HEK293 (cell line): ENCODE data around the gene PPP1R9B.

Experiments
- PATZ1 ChIP-seq: fragments of 450-650 bp; formaldehyde crosslinking; IDR thresholded peaks from 2 replicates; pipeline ENCODE4 v1.5.1; 2016; ENCODE audit warnings: missing biosample characterization, missing genetic modification characterization
- REPIN1 ChIP-seq: fragments of 450-650 bp; formaldehyde crosslinking; IDR thresholded peaks from 2 replicates; pipeline ENCODE4 v1.5.1; 2017; ENCODE audit warnings: missing biosample characterization, missing genetic modification characterization, low read depth
- REST ChIP-seq: fragments of 450-650 bp; formaldehyde crosslinking; IDR thresholded peaks from 2 replicates; pipeline ENCODE4 v1.5.1; 2016; ENCODE audit warnings: missing biosample characterization, missing genetic modification characterization
- ZBTB21 ChIP-seq: fragments of 450-650 bp; formaldehyde crosslinking; IDR thresholded peaks from 2 replicates; pipeline ENCODE4 v1.5.1; 2017; ENCODE audit warnings: missing biosample characterization, missing genetic modification characterization
- ZBTB8A ChIP-seq: fragments of 450-650 bp; formaldehyde crosslinking; IDR thresholded peaks from 2 replicates; pipeline ENCODE4 v1.5.1; 2016; ENCODE audit warnings: missing biosample characterization, missing genetic modification characterization
- ZFP3 ChIP-seq: fragments of 450-650 bp; formaldehyde crosslinking; IDR thresholded peaks from 2 replicates; pipeline ENCODE4 v1.5.1; 2016; ENCODE audit warnings: low read depth, missing biosample characterization, missing genetic modification characterization
- ZNF324 ChIP-seq: fragments of 450-650 bp; formaldehyde crosslinking; IDR thresholded peaks from 2 replicates; pipeline ENCODE4 v1.5.1; 2016; ENCODE audit warnings: missing biosample characterization, missing genetic modification characterization
- ZNF747 ChIP-seq: fragments of 450-650 bp; formaldehyde crosslinking; IDR thresholded peaks from 2 replicates; pipeline ENCODE4 v1.5.1; 2016; ENCODE audit warnings: missing biosample characterization, missing genetic modification characterization
- ZNF843 ChIP-seq: fragments of 450-650 bp; formaldehyde crosslinking; IDR thresholded peaks from 2 replicates; pipeline ENCODE4 v1.5.1; 2016; ENCODE audit warnings: missing biosample characterization, missing genetic modification characterization
- ZSCAN23 ChIP-seq: fragments of 450-650 bp; formaldehyde crosslinking; IDR thresholded peaks from 2 replicates; pipeline ENCODE4 v1.5.1; 2016; ENCODE audit warnings: missing biosample characterization, missing genetic modification characterization
- ZSCAN4 ChIP-seq: fragments of 450-650 bp; formaldehyde crosslinking; IDR thresholded peaks from 2 replicates; pipeline ENCODE4 v1.5.1; 2017; ENCODE audit warnings: missing biosample characterization, missing genetic modification characterization
- TF ChIP-seq, protein P1 (sequence below): fragments of 450-650 bp; formaldehyde crosslinking; IDR thresholded peaks from 2 replicates; pipeline ENCODE4 v1.5.1; 2016; ENCODE audit warnings: missing biosample characterization, missing genetic modification characterization
- TF ChIP-seq, protein P2 (sequence below): fragments of 450-650 bp; formaldehyde crosslinking; IDR thresholded peaks from 2 replicates; pipeline ENCODE4 v1.5.1; 2016; ENCODE audit warnings: missing biosample characterization, missing genetic modification characterization

GRCh38 chr17:50191359-50192143, 41.1 kb upstream of the PPP1R9B start:
- TF ChIP-seq ZSCAN23 (tag by site-specific recombination): no peak
- TF ChIP-seq ZBTB21 (tag by site-specific recombination): no peak
- no peak for TF ChIP-seq ZSCAN4
- no peak for TF ChIP-seq ZBTB8A
- no peak for TF ChIP-seq ZNF747 (tag by site-specific recombination)
- TF ChIP-seq, protein P1, sequence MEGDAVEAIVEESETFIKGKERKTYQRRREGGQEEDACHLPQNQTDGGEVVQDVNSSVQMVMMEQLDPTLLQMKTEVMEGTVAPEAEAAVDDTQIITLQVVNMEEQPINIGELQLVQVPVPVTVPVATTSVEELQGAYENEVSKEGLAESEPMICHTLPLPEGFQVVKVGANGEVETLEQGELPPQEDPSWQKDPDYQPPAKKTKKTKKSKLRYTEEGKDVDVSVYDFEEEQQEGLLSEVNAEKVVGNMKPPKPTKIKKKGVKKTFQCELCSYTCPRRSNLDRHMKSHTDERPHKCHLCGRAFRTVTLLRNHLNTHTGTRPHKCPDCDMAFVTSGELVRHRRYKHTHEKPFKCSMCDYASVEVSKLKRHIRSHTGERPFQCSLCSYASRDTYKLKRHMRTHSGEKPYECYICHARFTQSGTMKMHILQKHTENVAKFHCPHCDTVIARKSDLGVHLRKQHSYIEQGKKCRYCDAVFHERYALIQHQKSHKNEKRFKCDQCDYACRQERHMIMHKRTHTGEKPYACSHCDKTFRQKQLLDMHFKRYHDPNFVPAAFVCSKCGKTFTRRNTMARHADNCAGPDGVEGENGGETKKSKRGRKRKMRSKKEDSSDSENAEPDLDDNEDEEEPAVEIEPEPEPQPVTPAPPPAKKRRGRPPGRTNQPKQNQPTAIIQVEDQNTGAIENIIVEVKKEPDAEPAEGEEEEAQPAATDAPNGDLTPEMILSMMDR: no peak
- TF ChIP-seq PATZ1 (tag by site-specific recombination): no peak
- TF ChIP-seq REPIN1: no peak
- no peak for TF ChIP-seq REST (tag by site-specific recombination)
- TF ChIP-seq, protein P2, sequence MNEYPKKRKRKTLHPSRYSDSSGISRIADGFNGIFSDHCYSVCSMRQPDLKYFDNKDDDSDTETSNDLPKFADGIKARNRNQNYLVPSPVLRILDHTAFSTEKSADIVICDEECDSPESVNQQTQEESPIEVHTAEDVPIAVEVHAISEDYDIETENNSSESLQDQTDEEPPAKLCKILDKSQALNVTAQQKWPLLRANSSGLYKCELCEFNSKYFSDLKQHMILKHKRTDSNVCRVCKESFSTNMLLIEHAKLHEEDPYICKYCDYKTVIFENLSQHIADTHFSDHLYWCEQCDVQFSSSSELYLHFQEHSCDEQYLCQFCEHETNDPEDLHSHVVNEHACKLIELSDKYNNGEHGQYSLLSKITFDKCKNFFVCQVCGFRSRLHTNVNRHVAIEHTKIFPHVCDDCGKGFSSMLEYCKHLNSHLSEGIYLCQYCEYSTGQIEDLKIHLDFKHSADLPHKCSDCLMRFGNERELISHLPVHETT (tag by site-specific recombination): no peak
- no peak for TF ChIP-seq ZNF324 (tag by site-specific recombination)
- TF ChIP-seq ZFP3 (tag by site-specific recombination): no peak
- no peak for TF ChIP-seq ZNF843
